Mesothelial cell of epicardium (in vitro differentiated cells): ENCODE results near the gene GPC6. TPM values are rescaled to one million over a fixed set of nuclear protein-coding genes. Genes with fewer than 3 reads are reported as not detected.

Experiments
- DNase-seq, 2 experiments: peaks; one replicate each; pipeline ENCODE4 v3.0.0; 2021; ENCODE audit warnings: low spot score in 2 of 2; ENCODE audit not compliant: unreplicated experiment in 2 of 2
- H3K27ac Mint-ChIP-seq: 2 replicates; pipeline ENCODE4 v1.8.0; 2021; ENCODE audit warnings: mixed read lengths
- H3K27me3 Mint-ChIP-seq: 2 replicates; pipeline ENCODE4 v1.8.0; 2021; ENCODE audit warnings: low read depth, mixed read lengths
- H3K36me3 Mint-ChIP-seq: 2 replicates; pipeline ENCODE4 v1.8.0; 2021; ENCODE audit warnings: mixed read lengths
- H3K4me1 Mint-ChIP-seq: 2 replicates; pipeline ENCODE4 v1.8.0; 2021; ENCODE audit warnings: mixed read lengths
- H3K4me3 Mint-ChIP-seq: 2 replicates; pipeline ENCODE4 v1.8.0; 2021; ENCODE audit warnings: mild to moderate bottlenecking, moderate library complexity, mixed read lengths
- H3K9me3 Mint-ChIP-seq: 2 replicates; pipeline ENCODE4 v1.8.0; 2021; ENCODE audit warnings: mixed read lengths
- CTCF ChIP-seq: fragments of 200-600 bp; sonication (generic); IDR thresholded peaks from one replicate; pipeline ENCODE4 v1.5.0; 2021; ENCODE audit warnings: antibody characterized with exemption; ENCODE audit not compliant: unreplicated experiment
- total RNA-seq: library from RNA; stranded (reverse); gene quantifications from 3 replicates; pipeline ENCODE4 v1.2.1, GENCODE V29; 2021

GPC6 gene
- total RNA-seq, 1 donor from 2014 or later: 112 TPM

DNA sequence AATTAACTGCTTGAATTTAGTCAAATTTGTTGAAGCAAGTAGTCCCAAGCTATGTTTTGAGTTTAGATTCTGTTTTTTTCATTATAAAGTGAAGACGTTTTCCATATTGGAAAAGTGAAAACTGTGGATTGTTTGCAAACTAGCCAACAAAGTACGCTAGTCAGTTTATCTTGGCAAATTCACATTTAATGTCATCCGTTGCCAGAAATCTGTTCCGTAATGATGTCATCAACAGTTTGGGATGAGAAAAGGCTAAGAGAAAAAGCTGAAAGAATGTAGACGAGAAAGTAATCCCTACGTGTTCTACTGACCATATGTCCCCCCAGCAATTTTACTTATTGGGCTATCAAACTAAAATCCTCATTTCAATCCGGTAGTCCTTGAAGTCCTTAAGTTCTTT is 419.6 kb downstream of the GPC6 start:
- H3K9me3 Mint-ChIP-seq: peaks cover 5% of the 10 kb centered on the region
- peaks cover 3% of the 10 kb centered on the region for H3K36me3 Mint-ChIP-seq
- no peak overlapping the region for H3K4me3 Mint-ChIP-seq
- H3K27ac Mint-ChIP-seq: no peak overlapping the region
- no peak for TF ChIP-seq CTCF
- DNase-seq: no peak
- H3K4me1 Mint-ChIP-seq: peaks cover 19% of the 10 kb centered on the region
- no peaks in the 10 kb centered on the region for H3K27me3 Mint-ChIP-seq

DNA sequence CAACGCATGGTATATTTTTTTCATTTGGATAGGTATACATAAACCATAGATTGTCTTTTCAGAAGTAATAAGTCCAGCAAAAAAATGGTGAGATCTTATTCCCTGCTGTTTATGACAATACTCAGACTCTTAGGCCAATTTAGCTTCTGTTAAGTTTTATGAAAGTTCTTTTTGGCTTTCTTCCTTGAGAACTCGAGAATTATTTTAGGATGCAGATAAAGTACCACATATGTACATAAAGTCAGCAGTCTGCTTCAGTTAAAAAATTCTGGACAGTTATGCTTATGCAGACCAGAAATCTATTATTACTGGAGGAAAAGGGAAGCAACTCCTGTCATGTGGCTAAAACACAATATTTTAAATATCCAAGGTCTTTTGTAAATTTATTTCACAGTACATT is 422.9 kb downstream of the GPC6 start:
- H3K4me1 Mint-ChIP-seq: peaks cover 10% of the 10 kb centered on the region
- no peaks in the 10 kb centered on the region for H3K27me3 Mint-ChIP-seq
- H3K27ac Mint-ChIP-seq: no peak overlapping the region
- no peak for TF ChIP-seq CTCF
- DNase-seq: no peak
- no peaks in the 10 kb centered on the region for H3K36me3 Mint-ChIP-seq
- H3K9me3 Mint-ChIP-seq: no peaks in the 10 kb centered on the region
- no peak overlapping the region for H3K4me3 Mint-ChIP-seq

- H3K4me1 Mint-ChIP-seq: peaks cover 8% of the 10 kb centered on the region
- H3K4me3 Mint-ChIP-seq: no peak overlapping the region
- H3K36me3 Mint-ChIP-seq: peaks cover 12% of the 10 kb centered on the region
- H3K9me3 Mint-ChIP-seq: peaks cover 15% of the 10 kb centered on the region
- no peaks in the 10 kb centered on the region for H3K27me3 Mint-ChIP-seq
- no peak overlapping the region for H3K27ac Mint-ChIP-seq
- TF ChIP-seq CTCF: no peak
- no peak for DNase-seq
Observed at GRCh38 chr13:93653776-93654175, 427.2 kb downstream of the GPC6 start.

- peaks cover 7% of the 10 kb centered on the region for H3K4me1 Mint-ChIP-seq
- H3K27ac Mint-ChIP-seq: no peak overlapping the region
- no peaks in the 10 kb centered on the region for H3K27me3 Mint-ChIP-seq
- no peak for TF ChIP-seq CTCF
- no peak overlapping the region for H3K4me3 Mint-ChIP-seq
- H3K9me3 Mint-ChIP-seq: peaks cover 24% of the 10 kb centered on the region
- peaks cover 17% of the 10 kb centered on the region for H3K36me3 Mint-ChIP-seq
- DNase-seq: no peak
Observed at GRCh38 chr13:93655154-93655553, 428.5 kb downstream of the GPC6 start.

DNA sequence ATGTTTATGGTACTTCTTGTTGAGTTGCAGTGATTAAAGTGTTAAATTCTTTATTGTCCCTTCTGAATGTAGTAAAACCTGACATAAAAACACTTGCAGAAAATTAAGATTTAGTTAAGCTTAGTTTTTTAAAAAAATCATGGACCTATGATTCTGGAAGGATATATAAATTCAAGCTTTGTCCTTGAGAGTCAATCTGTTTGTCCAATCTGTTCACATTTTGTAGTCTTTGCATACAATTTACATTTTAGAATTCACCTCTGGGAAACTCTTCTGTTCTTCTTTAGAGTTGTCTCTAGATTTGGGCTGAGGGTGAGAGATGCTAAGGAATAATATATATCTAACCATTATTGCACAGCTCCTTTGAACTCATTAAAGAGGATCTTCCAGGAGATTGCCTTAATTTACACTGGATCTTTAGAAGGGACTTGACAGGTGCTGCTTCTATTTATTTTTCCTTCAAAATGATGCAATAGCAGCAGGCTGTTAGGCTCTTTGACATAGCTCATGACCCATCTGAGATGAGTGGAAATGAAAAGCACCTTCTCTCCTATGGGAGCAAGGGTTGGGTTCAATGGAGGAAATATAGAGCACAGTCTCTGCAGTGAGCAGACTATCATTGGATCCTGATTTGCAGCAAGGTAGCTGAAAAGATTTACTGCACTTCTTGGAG is 433.9 kb downstream of the GPC6 start:
- H3K27ac Mint-ChIP-seq: no peak overlapping the region
- DNase-seq: no peak
- no peak overlapping the region for H3K4me3 Mint-ChIP-seq
- peaks cover 17% of the 10 kb centered on the region for H3K36me3 Mint-ChIP-seq
- H3K4me1 Mint-ChIP-seq: no peaks in the 10 kb centered on the region
- peaks cover 24% of the 10 kb centered on the region for H3K9me3 Mint-ChIP-seq
- no peaks in the 10 kb centered on the region for H3K27me3 Mint-ChIP-seq
- no peak for TF ChIP-seq CTCF

GRCh38 chr13:93670866-93671265 is 444.3 kb downstream of the GPC6 start:
- no peak overlapping the region for H3K4me3 Mint-ChIP-seq
- H3K4me1 Mint-ChIP-seq: peaks cover 14% of the 10 kb centered on the region
- H3K27me3 Mint-ChIP-seq: no peaks in the 10 kb centered on the region
- H3K9me3 Mint-ChIP-seq: no peaks in the 10 kb centered on the region
- H3K27ac Mint-ChIP-seq: no peak overlapping the region
- H3K36me3 Mint-ChIP-seq: no peaks in the 10 kb centered on the region
- no peak for TF ChIP-seq CTCF
- DNase-seq: no peak
